Measurements from ENCODE around the gene ANKRD63.

ANKRD63 gene

GRCh38 chr15:40282869-40283614 is at the start of gene ANKRD63:
ANKRD63 (minus strand) TSS chr15:40283064; CDS start chr15:40282586, 478 bp downstream.
- DNase-seq: peak in 1 of 2 experiments; percentile 16

GRCh38 chr15:40332113-40332781 is 49.4 kb upstream of the ANKRD63 start:
- no peak for DNase-seq

GRCh38 chr15:40331637-40332036 is 48.8 kb upstream of the ANKRD63 start:
- no peak for DNase-seq

- no peak for DNase-seq
Measured at GRCh38 chr15:40331026-40331425, 48.2 kb upstream of the ANKRD63 start.

GRCh38 chr15:40330368-40330836 is 47.5 kb upstream of the ANKRD63 start:
- DNase-seq: no peak

- DNase-seq: no peak
Measured at GRCh38 chr15:40329804-40330203, 46.9 kb upstream of the ANKRD63 start.

GRCh38 chr15:40328751-40329150 is 45.9 kb upstream of the ANKRD63 start:
- DNase-seq: no peak

GRCh38 chr15:40328176-40328575 is 45.3 kb upstream of the ANKRD63 start:
- no peak for DNase-seq

GRCh38 chr15:40327457-40327856 is 44.6 kb upstream of the ANKRD63 start:
- DNase-seq: no peak

GRCh38 chr15:40325700-40326099 is 42.8 kb upstream of the ANKRD63 start:
- no peak for DNase-seq

GRCh38 chr15:40325188-40325587 is 42.3 kb upstream of the ANKRD63 start:
- DNase-seq: no peak

GRCh38 chr15:40323953-40324937 is 41.4 kb upstream of the ANKRD63 start:
- no peak for DNase-seq

GRCh38 chr15:40323239-40323952 is 40.5 kb upstream of the ANKRD63 start, which contains the start of gene INAFM2:
INAFM2 (plus strand) TSS chr15:40323692; CDS start chr15:40324056, 364 bp downstream.
- peak; percentile 84 to 90 for DNase-seq

GRCh38 chr15:40322531-40323238 is 39.8 kb upstream of the ANKRD63 start:
- DNase-seq: no peak

GRCh38 chr15:40320931-40321371 is 38.1 kb upstream of the ANKRD63 start:
- DNase-seq: peak; percentile 53 to 68

GRCh38 chr15:40320409-40320808 is 37.5 kb upstream of the ANKRD63 start:
- no peak for DNase-seq

- no peak for DNase-seq
Measured at GRCh38 chr15:40317580-40317979, 34.7 kb upstream of the ANKRD63 start.

GRCh38 chr15:40316931-40317330 is 34.1 kb upstream of the ANKRD63 start:
- DNase-seq: no peak

- DNase-seq: no peak
Measured at GRCh38 chr15:40314723-40315276, 31.9 kb upstream of the ANKRD63 start.

- peak; percentile 64 to 75 for DNase-seq
Measured at GRCh38 chr15:40313531-40314398, 30.9 kb upstream of the ANKRD63 start.
